Natural killer cell (primary cell): ENCODE results near the gene USH2A. TPM values are rescaled to one million over a fixed set of nuclear protein-coding genes. Genes with fewer than 3 reads are reported as not detected.

Experiments used
- ATAC-seq, 3 donors: fragments of 150-1000 bp in 2 of 3; fragments of 200-7000 bp in 1 of 3; cut with Tn5 transposase; 1 replicate in 1 of 3; 2 replicates in 2 of 3; pipeline ENCODE4 v1.10.0; 2021; ENCODE audit warnings: mild to moderate bottlenecking in 2 of 3, moderate library complexity in 2 of 3
- DNase-seq, 2 donors: peaks; one replicate each; pipeline versions ENCODE4 v3.0.0 to v3.0.0-alpha.2; 2013 to 2021; ENCODE audit warnings: mixed read lengths in 1 of 2
- H3K27ac ChIP-seq: one replicate; pipeline ENCODE4 v1.5.1; 2013; ENCODE audit warnings: mild to moderate bottlenecking, low read length
- H3K27me3 ChIP-seq: one replicate; pipeline ENCODE4 v1.6.1; 2013; ENCODE audit warnings: low read length; ENCODE audit not compliant: control insufficient read depth, insufficient read depth
- H3K36me3 ChIP-seq: one replicate; pipeline ENCODE4 v1.6.1; 2013; ENCODE audit warnings: low read length; ENCODE audit not compliant: control insufficient read depth, insufficient read depth
- H3K4me1 ChIP-seq: one replicate; pipeline ENCODE4 v1.6.1; 2013; ENCODE audit warnings: low read length; ENCODE audit not compliant: control insufficient read depth, insufficient read depth
- H3K4me3 ChIP-seq: one replicate; pipeline ENCODE4 v1.5.1; 2013; ENCODE audit warnings: low read length
- H3K9me3 ChIP-seq: one replicate; pipeline ENCODE4 v1.6.1; 2013; ENCODE audit warnings: low read length; ENCODE audit not compliant: control insufficient read depth, insufficient read depth
- H3K27ac Mint-ChIP-seq, 2 donors: one replicate each; pipeline ENCODE4 v1.8.0; 2022; ENCODE audit warnings: mild to moderate bottlenecking in 2 of 2, mixed read lengths in 2 of 2, moderate library complexity in 1 of 2
- H3K27me3 Mint-ChIP-seq, 2 donors: one replicate each; pipeline ENCODE4 v1.8.0; 2022; ENCODE audit warnings: low read depth in 2 of 2, mixed read lengths in 2 of 2
- H3K36me3 Mint-ChIP-seq: one replicate; pipeline ENCODE4 v1.8.0; 2022; ENCODE audit warnings: mixed read lengths
- H3K4me1 Mint-ChIP-seq, 2 donors: one replicate each; pipeline ENCODE4 v1.8.0; 2022; ENCODE audit warnings: mixed read lengths in 2 of 2
- H3K4me3 Mint-ChIP-seq: one replicate; pipeline ENCODE4 v1.8.0; 2022; ENCODE audit warnings: mild to moderate bottlenecking, moderate library complexity, mixed read lengths
- H3K9me3 Mint-ChIP-seq, 2 donors: one replicate each; pipeline ENCODE4 v1.8.0; 2022; ENCODE audit warnings: mixed read lengths in 2 of 2
- CTCF ChIP-seq: fragments of 200-600 bp; IDR thresholded peaks from one replicate; pipeline ENCODE4 v1.8.0; 2022; ENCODE audit warnings: antibody characterized with exemption
- WGBS: methylation state at CpG from one replicate; pipeline ENCODE4 v1.1.7; 2013; ENCODE audit warnings: missing lambda C conversion rate; ENCODE audit not compliant: insufficient coverage; 5-methylcytosine and 5-hydroxymethylcytosine counted together
- intact Hi-C: fragments of 100-400 bp; cut with micrococcal nuclease; formaldehyde crosslinking; loops from one replicate; pipeline ENCODE4 v1.14.2; 2022
- total RNA-seq, 4 donors: library from RNA; stranded (reverse); fragments of 120-200 nt in 1 of 4; gene quantifications; one replicate each; pipeline versions ENCODE4 v1.2.3 to v1.2.4, GENCODE V29; 2013 to 2022

The USH2A gene
- total RNA-seq, 3 donors from 2014 or later (not counting 1 experiment from before 2014, with no cell fraction given), result not detected

GRCh38 chr1:215835951-215836350 lies 587.3 kb downstream of the USH2A start:
- Histone ChIP-seq H3K4me3 (no peak overlapping the region), H3K27ac (no peak overlapping the region), H3K4me1 (no peaks in the 10 kb centered on the region), H3K9me3 (peaks cover 3% of the 10 kb centered on the region), H3K36me3 (no peaks in the 10 kb centered on the region), H3K27me3 (no peaks in the 10 kb centered on the region)
- DNase-seq (no peak), ATAC-seq (no peak)
- TF ChIP-seq CTCF, result no peak
- Mint-ChIP-seq H3K36me3 (no peaks in the 10 kb centered on the region), H3K9me3 (peaks cover 8 to 16% of the 10 kb centered on the region in 2 donors), H3K27ac (no peak overlapping the region), H3K4me1 (no peaks in the 10 kb centered on the region), H3K4me3 (no peak overlapping the region), H3K27me3 (no peaks in the 10 kb centered on the region)
- intact Hi-C loops, result no loop called here
- WGBS, result 86% methylated on average over 1 of the region's 2 CpGs

- Mint-ChIP-seq H3K27ac (no peak overlapping the region), H3K27me3 (no peaks in the 10 kb centered on the region), H3K4me3 (no peak overlapping the region), H3K4me1 (no peaks in the 10 kb centered on the region), H3K9me3 (peaks cover 8 to 20% of the 10 kb centered on the region in 2 donors), H3K36me3 (no peaks in the 10 kb centered on the region)
- DNase-seq (no peak), ATAC-seq (no peak)
- no peak for TF ChIP-seq CTCF
- peaks cover 3% of the 10 kb centered on the region for H3K9me3 ChIP-seq
- H3K27ac ChIP-seq, result no peak overlapping the region
- no peaks in the 10 kb centered on the region for H3K27me3 ChIP-seq
- H3K36me3 ChIP-seq, result no peaks in the 10 kb centered on the region
- H3K4me3 ChIP-seq, result no peak overlapping the region
- WGBS, result 82% methylated on average over 3 of the region's 3 CpGs
- no peaks in the 10 kb centered on the region for H3K4me1 ChIP-seq
- intact Hi-C loops, result no loop called here
Measured at GRCh38 chr1:215833941-215834729, 589.1 kb downstream of the USH2A start.

- H3K4me3 ChIP-seq, result no peak overlapping the region
- no peak for ATAC-seq
- peaks cover 12 to 21% of the 10 kb centered on the region in 2 donors for H3K9me3 Mint-ChIP-seq
Measured at GRCh38 chr1:215830226-215830810, 592.9 kb downstream of the USH2A start.

More at GRCh38 chr1:215830226-215830810, 592.9 kb downstream of the USH2A start:
- WGBS, result 89% methylated on average over 6 of the region's 7 CpGs
- DNase-seq, result no peak
- H3K27me3 ChIP-seq, result no peaks in the 10 kb centered on the region
- no peak overlapping the region for H3K4me3 Mint-ChIP-seq
- H3K27me3 Mint-ChIP-seq, result no peaks in the 10 kb centered on the region
- no peak overlapping the region for H3K27ac Mint-ChIP-seq
- H3K36me3 Mint-ChIP-seq, result no peaks in the 10 kb centered on the region
- no peak overlapping the region for H3K27ac ChIP-seq
- no peak for TF ChIP-seq CTCF
- no peaks in the 10 kb centered on the region for H3K4me1 ChIP-seq
- intact Hi-C loops, result no loop called here
- H3K36me3 ChIP-seq, result no peaks in the 10 kb centered on the region
- H3K4me1 Mint-ChIP-seq, result no peaks in the 10 kb centered on the region
- H3K9me3 ChIP-seq, result peaks cover 3% of the 10 kb centered on the region
